ENCODE data around the gene CNGA4. TPM values are rescaled to one million over a fixed set of nuclear protein-coding genes. Genes with fewer than 3 reads are reported as not detected.
A peak's percentile ranks its signal among the peaks of the same experiment; 100 is the strongest.

CNGA4 gene
- total and polyA plus RNA-seq, 2 of the 4 experiments (the other 2 are of a cell fraction) = under 0.01 to 0.12 TPM

DNA sequence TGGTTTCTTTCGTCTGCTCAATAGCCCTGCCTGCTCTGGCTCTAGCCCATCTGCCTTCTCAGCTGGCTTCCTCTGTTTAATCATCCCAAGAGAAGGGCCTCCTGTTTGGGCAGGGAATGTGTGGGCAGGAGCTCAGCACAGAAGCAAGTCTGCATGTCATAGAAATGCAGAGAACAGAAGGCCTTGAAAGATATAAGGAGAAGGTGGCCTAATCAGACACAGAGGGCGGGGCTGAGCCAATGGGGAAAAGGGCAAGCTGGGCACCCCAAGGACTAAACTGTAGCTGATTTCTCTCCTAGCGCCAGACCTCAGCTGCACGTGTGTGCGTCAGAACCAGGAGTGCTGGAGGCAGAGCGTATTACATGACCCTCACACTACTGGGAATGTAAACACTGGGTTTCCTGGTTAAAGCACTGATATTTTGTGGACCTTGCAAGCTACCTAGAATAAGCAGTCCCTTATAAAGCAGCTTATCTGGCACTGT is 13.1 kb downstream of the CNGA4 start:
- Histone ChIP-seq H3K36me3 (ENCODE audit: control insufficient read depth, insufficient read depth, low read length) (no peaks in the 10 kb centered on the region), H3K4ac (ENCODE audit: low read depth, low read length) (no peak overlapping the region), H2AK9ac (replicated peaks; ENCODE audit: low read depth, low read length, poor library complexity) (no peak overlapping the region), H2BK120ac (ENCODE audit: low read depth, low read length) (no peak overlapping the region), H3K9me3 (ENCODE audit: control insufficient read depth, insufficient read depth, low read length) (no peaks in the 10 kb centered on the region), H2BK5ac (ENCODE audit: low read depth, low read length, poor library complexity, severe bottlenecking) (no peak overlapping the region), H4K5ac (ENCODE audit: low read depth, low read length) (no peak overlapping the region), H2BK20ac (ENCODE audit: low read depth, low read length) (no peak overlapping the region), H2AK5ac (ENCODE audit: low read depth, low read length) (no peak overlapping the region), H3K23ac (ENCODE audit: low read depth, low read length) (no peak overlapping the region), H3K4me2 (ENCODE audit: low read depth, low read length) (peak overlapping the region; percentile 4; the same call in 1 of the 2 replicates), H4K20me1 (ENCODE audit: insufficient read depth, low read length) (no peaks in the 10 kb centered on the region), H3K27ac (ENCODE audit: insufficient read depth, low read length) (peak overlapping the region; percentile 6; the same call in 1 of the 2 replicates), H2AFZ (replicated peaks; ENCODE audit: low read length, poor library complexity) (peak overlapping the region; percentile 7), H2BK15ac (ENCODE audit: low read depth, low read length) (no peak overlapping the region), H4K8ac (ENCODE audit: low read depth in 2 of 2, low read length in 2 of 2) (no peak overlapping the region), H3K18ac (ENCODE audit: low read depth, low read length) (no peak overlapping the region), H3K4me1 (ENCODE audit: control insufficient read depth, insufficient read depth, low read length) (peaks cover 11% of the 10 kb centered on the region), H4K91ac (ENCODE audit: insufficient read depth, low read depth, low read length) (no peak overlapping the region), H3K9ac (ENCODE audit: low read depth, low read length) (no peak overlapping the region), H3K9me1 (ENCODE audit: insufficient read depth, low read length) (no peaks in the 10 kb centered on the region), H3K27me3 (ENCODE audit: control insufficient read depth, insufficient read depth, low read length) (peaks cover 10% of the 10 kb centered on the region), H3K56ac (ENCODE audit: extremely low read depth, insufficient read depth, low read length) (no peak overlapping the region), H3K4me3 (ENCODE audit: insufficient read depth, low read depth, low read length) (no peak overlapping the region), H3K79me1 (ENCODE audit: low read depth in 1 of 2, low read length in 2 of 2) (no peaks in the 10 kb centered on the region), H3K14ac (replicated peaks; ENCODE audit: low read depth, low read length) (no peak overlapping the region)
- dilution Hi-C loops (cut with HindIII; ENCODE audit: low sequenced_read_pairs, unreplicated experiment) (no loop called here), in situ Hi-C loops (cut with MboI; ENCODE audit: low sequenced_read_pairs) (loop anchor here (5.0 kb wide), 1 partner anchor 65 kb away; no protein-coding TSS in a partner anchor), intact Hi-C loops (cut with micrococcal nuclease) (loop anchor here (1.0 kb wide), 3 partner anchors 63 to 101 kb away; no protein-coding TSS in a partner anchor)
- peak; percentile 85 for DNase-seq
- no TSS peak for BruUV-seq (replicated peaks)
- TF ChIP-seq BHLHE40 (IDR thresholded peaks at IDR 0.05; ENCODE audit: low read depth, low read length) (peak; percentile 99), FOS (IDR thresholded peaks at IDR 0.05; ENCODE audit: low read depth, low read length) (no peak), SMC3 (IDR thresholded peaks at IDR 0.05; ENCODE audit: low read depth, low read length) (no peak), MAFK (IDR thresholded peaks at IDR 0.05; ENCODE audit: low read depth, low read length) (no peak), NFE2L2 (IDR thresholded peaks at IDR 0.05; ENCODE audit: low read depth, low read length) (no peak), RCOR1 (IDR thresholded peaks at IDR 0.05; ENCODE audit: insufficient replicate concordance, low read length) (peak; percentile 67), POLR2A (IDR thresholded peaks at IDR 0.05; ENCODE audit: low read depth, low read length) (no peak), RFX5 (IDR thresholded peaks at IDR 0.05; ENCODE audit: low read depth, low read length) (no peak), MAZ (IDR thresholded peaks at IDR 0.05; ENCODE audit: borderline replicate concordance, low read depth, low read length) (no peak), CEBPB (IDR thresholded peaks at IDR 0.05; ENCODE audit: low read depth, low read length) (no peak), CHD1 (IDR thresholded peaks at IDR 0.05; ENCODE audit: low read depth, low read length) (no peak), RAD21 (IDR thresholded peaks at IDR 0.05; ENCODE audit: low read length) (no peak), MXI1 (IDR thresholded peaks at IDR 0.05; ENCODE audit: borderline replicate concordance, low read depth, low read length) (peak; percentile 54; the same call in 1 of the 2 replicates)
- TF ChIP-seq, protein P1, sequence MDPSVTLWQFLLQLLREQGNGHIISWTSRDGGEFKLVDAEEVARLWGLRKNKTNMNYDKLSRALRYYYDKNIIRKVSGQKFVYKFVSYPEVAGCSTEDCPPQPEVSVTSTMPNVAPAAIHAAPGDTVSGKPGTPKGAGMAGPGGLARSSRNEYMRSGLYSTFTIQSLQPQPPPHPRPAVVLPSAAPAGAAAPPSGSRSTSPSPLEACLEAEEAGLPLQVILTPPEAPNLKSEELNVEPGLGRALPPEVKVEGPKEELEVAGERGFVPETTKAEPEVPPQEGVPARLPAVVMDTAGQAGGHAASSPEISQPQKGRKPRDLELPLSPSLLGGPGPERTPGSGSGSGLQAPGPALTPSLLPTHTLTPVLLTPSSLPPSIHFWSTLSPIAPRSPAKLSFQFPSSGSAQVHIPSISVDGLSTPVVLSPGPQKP (IDR thresholded peaks at IDR 0.05; ENCODE audit: borderline replicate concordance, low read depth, low read length) = no peak
- TF ChIP-seq, protein P2, sequence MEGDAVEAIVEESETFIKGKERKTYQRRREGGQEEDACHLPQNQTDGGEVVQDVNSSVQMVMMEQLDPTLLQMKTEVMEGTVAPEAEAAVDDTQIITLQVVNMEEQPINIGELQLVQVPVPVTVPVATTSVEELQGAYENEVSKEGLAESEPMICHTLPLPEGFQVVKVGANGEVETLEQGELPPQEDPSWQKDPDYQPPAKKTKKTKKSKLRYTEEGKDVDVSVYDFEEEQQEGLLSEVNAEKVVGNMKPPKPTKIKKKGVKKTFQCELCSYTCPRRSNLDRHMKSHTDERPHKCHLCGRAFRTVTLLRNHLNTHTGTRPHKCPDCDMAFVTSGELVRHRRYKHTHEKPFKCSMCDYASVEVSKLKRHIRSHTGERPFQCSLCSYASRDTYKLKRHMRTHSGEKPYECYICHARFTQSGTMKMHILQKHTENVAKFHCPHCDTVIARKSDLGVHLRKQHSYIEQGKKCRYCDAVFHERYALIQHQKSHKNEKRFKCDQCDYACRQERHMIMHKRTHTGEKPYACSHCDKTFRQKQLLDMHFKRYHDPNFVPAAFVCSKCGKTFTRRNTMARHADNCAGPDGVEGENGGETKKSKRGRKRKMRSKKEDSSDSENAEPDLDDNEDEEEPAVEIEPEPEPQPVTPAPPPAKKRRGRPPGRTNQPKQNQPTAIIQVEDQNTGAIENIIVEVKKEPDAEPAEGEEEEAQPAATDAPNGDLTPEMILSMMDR (conservative IDR thresholded peaks at IDR 0.05; ENCODE audit: low read depth, low read length) = no peak
- TF ChIP-seq, protein P3, sequence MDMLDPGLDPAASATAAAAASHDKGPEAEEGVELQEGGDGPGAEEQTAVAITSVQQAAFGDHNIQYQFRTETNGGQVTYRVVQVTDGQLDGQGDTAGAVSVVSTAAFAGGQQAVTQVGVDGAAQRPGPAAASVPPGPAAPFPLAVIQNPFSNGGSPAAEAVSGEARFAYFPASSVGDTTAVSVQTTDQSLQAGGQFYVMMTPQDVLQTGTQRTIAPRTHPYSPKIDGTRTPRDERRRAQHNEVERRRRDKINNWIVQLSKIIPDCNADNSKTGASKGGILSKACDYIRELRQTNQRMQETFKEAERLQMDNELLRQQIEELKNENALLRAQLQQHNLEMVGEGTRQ (IDR thresholded peaks at IDR 0.05; ENCODE audit: low read depth, low read length) = 0 out of 2 replicates have a peak, but pooled peaks have one; percentile 10
- WGBS, 2 experiments (ENCODE audit: extremely low coverage in 2 of 2, insufficient read length in 1 of 2) = no CpG with 5 or more reads among the region's 6 CpGs
- ChIA-PET POLR2A (ENCODE audit: unreplicated experiment) (no interaction called here), CTCF (interaction anchor here (0.6 to 4.0 kb wide), 8 partner anchors 9 to 110 kb away, joined by 3 to 49 read pairs (median 5); no protein-coding TSS in a partner anchor)
- peak; percentile 45 for ATAC-seq (ENCODE audit: low read depth)
